GM12872 (cell line): ENCODE data around the gene TSHR.

Source experiments
- CTCF ChIP-seq: IDR thresholded peaks from 3 replicates; pipeline ENCODE4 v1.5.1; 2011; ENCODE audit warnings: low read depth, mild to moderate bottlenecking, low read length, moderate library complexity; ENCODE audit not compliant: insufficient read depth

Gene TSHR

DNA sequence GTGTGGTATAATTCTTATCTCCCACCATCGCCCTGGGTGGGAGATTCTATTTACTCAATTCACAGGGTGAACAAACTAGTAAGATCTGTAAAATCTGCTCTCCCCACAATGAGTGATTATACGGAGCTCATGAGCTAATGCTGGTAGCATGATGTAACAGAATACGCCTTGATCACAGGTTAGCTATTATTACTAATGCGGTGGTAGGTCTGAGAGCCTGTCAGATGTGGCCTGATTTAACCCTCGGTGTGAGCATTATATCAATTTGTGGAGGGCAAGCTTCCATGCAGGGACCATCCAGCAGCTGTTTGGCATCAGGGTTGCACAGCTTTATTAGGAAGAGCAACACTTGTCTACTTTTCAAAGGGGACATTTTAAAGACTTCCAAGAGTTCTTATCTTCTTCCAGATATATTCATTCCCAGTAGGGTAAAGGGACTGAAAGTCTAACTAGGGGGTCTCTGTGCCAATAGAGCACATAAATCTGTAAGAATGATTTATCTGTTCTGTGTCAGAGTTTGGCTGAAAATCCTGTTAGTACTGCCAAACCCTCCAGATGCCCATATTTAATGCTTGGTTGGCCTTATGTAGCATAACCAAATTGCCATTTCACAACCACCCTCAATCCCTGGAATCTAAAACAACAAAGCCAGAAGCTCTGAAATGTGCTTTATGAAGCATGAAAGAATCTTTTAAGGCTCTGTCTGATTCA lies 18.7 kb downstream of the TSHR start:
- TF ChIP-seq CTCF = no peak

GRCh38 chr14:80974679-80975078 lies 19.3 kb downstream of the TSHR start:
- no peak for TF ChIP-seq CTCF

GRCh38 chr14:80977221-80977620 lies 21.8 kb downstream of the TSHR start:
- TF ChIP-seq CTCF = peak; percentile 49; the same call in 1 of the 3 replicates

DNA sequence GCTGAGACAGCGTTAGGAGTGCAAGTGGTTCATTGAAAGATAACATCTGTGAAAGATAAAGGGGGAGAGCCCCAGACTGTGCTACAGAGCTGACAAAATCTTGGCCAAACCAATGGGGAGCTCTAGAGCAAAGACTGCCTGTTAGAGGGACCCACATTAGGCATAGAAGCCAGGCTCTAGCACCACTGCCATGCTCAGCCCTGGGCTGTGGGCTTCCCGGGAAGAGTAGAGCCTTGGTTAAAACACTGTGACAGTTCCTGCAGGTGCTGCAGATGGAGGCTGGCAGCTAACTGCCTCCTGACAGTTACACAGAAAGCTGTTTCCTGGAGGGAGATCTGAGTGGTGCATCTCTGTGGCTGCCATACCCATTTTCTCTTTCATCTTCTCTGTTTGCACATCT lies 23.0 kb downstream of the TSHR start:
- no peak for TF ChIP-seq CTCF

GRCh38 chr14:80979951-80980350 lies 24.5 kb downstream of the TSHR start:
- TF ChIP-seq CTCF = no peak

DNA sequence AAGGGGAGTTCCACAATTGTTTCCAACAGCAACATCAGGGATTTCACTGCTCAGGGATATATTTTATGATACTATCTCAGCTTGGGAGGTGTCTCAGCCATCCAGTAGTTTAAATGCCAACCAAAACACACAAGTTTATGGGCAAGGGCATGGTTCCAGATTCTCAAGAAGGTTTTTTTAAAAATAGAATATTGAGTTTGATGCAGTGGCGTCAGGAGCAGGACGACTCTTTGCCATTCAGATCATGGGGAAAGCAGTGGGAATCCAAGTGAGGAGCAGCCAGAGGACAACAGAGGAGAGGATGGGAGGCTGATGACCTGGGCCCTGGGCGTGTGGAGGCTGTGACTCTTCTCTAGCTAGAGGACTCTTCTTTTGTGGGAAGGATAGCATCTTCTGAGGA lies 25.7 kb downstream of the TSHR start:
- no peak for TF ChIP-seq CTCF

DNA sequence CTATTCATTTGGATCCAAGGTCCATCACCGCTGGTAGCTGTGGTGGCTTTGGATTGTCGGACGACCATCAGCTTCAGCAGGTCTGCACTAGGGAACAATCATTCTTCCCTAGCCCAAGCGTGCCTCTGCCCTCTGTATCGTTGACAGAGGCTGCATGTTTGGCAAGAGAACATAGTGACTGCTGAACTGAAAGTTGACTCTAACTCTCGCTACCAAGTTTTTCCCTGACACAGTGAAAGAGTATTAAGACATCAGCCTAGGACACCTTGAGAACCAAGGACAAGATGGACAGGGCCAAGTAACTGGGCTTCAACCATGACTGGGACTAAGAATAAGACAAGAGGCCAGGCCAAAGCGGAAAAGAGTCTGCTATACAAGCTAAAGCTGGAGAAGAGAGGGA lies 26.3 kb downstream of the TSHR start:
- TF ChIP-seq CTCF = no peak
